ENCODE data around the gene RGS6. TPM values are rescaled to one million over a fixed set of nuclear protein-coding genes. Genes with fewer than 3 reads are reported as not detected.

The RGS6 gene
- total and polyA plus RNA-seq, 2 of the 4 experiments (the other 2 are of a cell fraction) = not detected

DNA sequence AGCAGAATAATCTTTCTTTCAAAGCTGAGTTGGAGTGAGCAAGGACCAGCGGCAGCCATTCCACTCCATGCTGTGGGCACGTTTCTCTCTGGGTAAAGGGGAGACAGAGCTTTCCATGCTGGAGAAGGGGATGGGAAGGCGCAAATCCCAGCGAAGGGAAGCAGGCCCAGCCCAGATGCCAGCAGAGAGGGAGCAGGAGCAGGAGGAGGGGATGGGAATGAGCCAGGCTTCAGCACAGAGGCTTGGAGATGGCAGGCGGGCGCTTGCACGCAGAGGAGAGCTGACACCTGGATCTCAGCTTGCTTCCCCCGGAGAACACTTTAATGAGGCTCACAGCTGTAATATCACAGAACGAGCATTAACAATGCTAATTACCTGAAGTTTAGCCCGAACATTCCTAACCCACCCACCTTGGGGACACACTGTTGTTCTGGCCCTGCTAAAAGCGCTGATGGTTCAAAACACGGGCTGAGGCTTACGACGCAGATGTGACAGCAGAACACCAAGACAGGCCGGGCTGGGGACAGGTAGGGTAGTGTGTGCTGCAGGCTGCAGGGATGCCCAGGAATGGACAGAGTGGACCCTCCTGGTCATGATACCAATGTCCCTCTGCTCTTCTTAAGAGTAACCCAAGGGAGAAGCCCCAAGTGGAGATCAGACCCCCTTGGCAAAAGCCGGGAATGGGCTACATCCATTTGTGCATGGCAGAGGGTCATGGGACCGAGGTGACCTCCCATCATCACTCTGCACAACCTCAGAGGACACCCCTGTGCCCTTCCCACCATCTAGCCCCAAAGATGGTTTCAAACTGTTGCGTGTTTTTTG is 673.1 kb downstream of the RGS6 start:
- dilution Hi-C loops (cut with HindIII; ENCODE audit: low sequenced_read_pairs, unreplicated experiment) = no loop called here
- no TSS peak for BruUV-seq (replicated peaks)
- no peak overlapping the region for H3K4me2 ChIP-seq (ENCODE audit: low read depth, low read length)
- TF ChIP-seq MAFK (IDR thresholded peaks at IDR 0.05; ENCODE audit: low read depth, low read length) (no peak), CEBPB (IDR thresholded peaks at IDR 0.05; ENCODE audit: low read depth, low read length) (no peak), CTCF (conservative IDR thresholded peaks at IDR 0.05; ENCODE audit: low read depth, low read length) (no peak), MAZ (IDR thresholded peaks at IDR 0.05; ENCODE audit: borderline replicate concordance, low read depth, low read length) (no peak), MXI1 (IDR thresholded peaks at IDR 0.05; ENCODE audit: borderline replicate concordance, low read depth, low read length) (no peak), NFE2L2 (IDR thresholded peaks at IDR 0.05; ENCODE audit: low read depth, low read length) (no peak), CHD1 (IDR thresholded peaks at IDR 0.05; ENCODE audit: low read depth, low read length) (no peak), RAD21 (IDR thresholded peaks at IDR 0.05; ENCODE audit: low read length) (no peak), POLR2A (IDR thresholded peaks at IDR 0.05; ENCODE audit: low read depth, low read length) (no peak), BHLHE40 (IDR thresholded peaks at IDR 0.05; ENCODE audit: low read depth, low read length) (no peak), RCOR1 (IDR thresholded peaks at IDR 0.05; ENCODE audit: insufficient replicate concordance, low read length) (no peak), ELK1 (IDR thresholded peaks at IDR 0.05; ENCODE audit: borderline replicate concordance, low read depth, low read length) (no peak), USF2 (IDR thresholded peaks at IDR 0.05; ENCODE audit: low read depth, low read length) (no peak), SMC3 (IDR thresholded peaks at IDR 0.05; ENCODE audit: low read depth, low read length) (no peak)

More for the DNA sequence above, 673.1 kb downstream of the RGS6 start:
- peaks cover 0 to 27% of the 10 kb centered on the region in 2 experiments; a peak in 2 of 4 replicates for H3K79me1 ChIP-seq (ENCODE audit: low read depth in 1 of 2, low read length in 2 of 2)
- H3K27me3 ChIP-seq (ENCODE audit: control insufficient read depth, insufficient read depth, low read length) = no peaks in the 10 kb centered on the region
- no peak for DNase-seq
- no peak overlapping the region for H3K18ac ChIP-seq (ENCODE audit: low read depth, low read length)
- no peak overlapping the region for H3K27ac ChIP-seq (ENCODE audit: insufficient read depth, low read length)
- H4K91ac ChIP-seq (ENCODE audit: insufficient read depth, low read depth, low read length) = peak overlapping the region; percentile 31
- H2BK15ac ChIP-seq (ENCODE audit: low read depth, low read length) = peak overlapping the region; percentile 99; the same call in 2 of the 3 replicates
- H4K20me1 ChIP-seq (ENCODE audit: insufficient read depth, low read length) = no peaks in the 10 kb centered on the region
- no peak overlapping the region for H4K8ac ChIP-seq (ENCODE audit: low read depth in 2 of 2, low read length in 2 of 2)
- H3K4me1 ChIP-seq (ENCODE audit: control insufficient read depth, insufficient read depth, low read length) = peaks cover 27% of the 10 kb centered on the region
- WGBS, 2 experiments (ENCODE audit: extremely low coverage in 2 of 2, insufficient read length in 1 of 2) = 100% methylated on average over 1 of the region's 18 CpGs; no CpG with 5 or more reads in 1 of the 2 experiments
- in situ Hi-C loops (cut with MboI; ENCODE audit: low sequenced_read_pairs) (loop anchor here (10.0 kb wide), 1 partner anchor 81 kb away; no protein-coding TSS in a partner anchor), intact Hi-C loops (cut with micrococcal nuclease) (loop anchor here (5.0 kb wide), 2 partner anchors 83 to 287 kb away; partner anchors contain the start of gene DPF3)
- H2BK20ac ChIP-seq (ENCODE audit: low read depth, low read length) = peak overlapping the region; percentile 100; the same call in 1 of the 2 replicates
- no peak overlapping the region for H3K14ac ChIP-seq (replicated peaks; ENCODE audit: low read depth, low read length)
- no peaks in the 10 kb centered on the region for H3K36me3 ChIP-seq (ENCODE audit: control insufficient read depth, insufficient read depth, low read length)
- no peak overlapping the region for H3K23ac ChIP-seq (ENCODE audit: low read depth, low read length)
- POLR2A ChIA-PET (ENCODE audit: unreplicated experiment) = no interaction called here
- CTCF ChIA-PET = no interaction called here
- no peak overlapping the region for H3K4me3 ChIP-seq (ENCODE audit: insufficient read depth, low read depth, low read length)
- H2BK5ac ChIP-seq (ENCODE audit: low read depth, low read length, poor library complexity, severe bottlenecking) = peak overlapping the region; percentile 4
- H3K4ac ChIP-seq (ENCODE audit: low read depth, low read length) = peak overlapping the region; percentile 100
- H3K9me1 ChIP-seq (ENCODE audit: insufficient read depth, low read length) = peaks cover 24% of the 10 kb centered on the region
- no peak overlapping the region for H3K56ac ChIP-seq (ENCODE audit: extremely low read depth, insufficient read depth, low read length)
- no peak overlapping the region for H2AFZ ChIP-seq (replicated peaks; ENCODE audit: low read length, poor library complexity)
- no peak overlapping the region for H4K5ac ChIP-seq (ENCODE audit: low read depth, low read length)
- H2AK9ac ChIP-seq (replicated peaks; ENCODE audit: low read depth, low read length, poor library complexity) = peak overlapping the region; percentile 47
- peak overlapping the region; percentile 100 for H2BK120ac ChIP-seq (ENCODE audit: low read depth, low read length)
- peak overlapping the region; percentile 63; the same call in 1 of the 2 replicates for H2AK5ac ChIP-seq (ENCODE audit: low read depth, low read length)
- no peak overlapping the region for H3K9ac ChIP-seq (ENCODE audit: low read depth, low read length)
- H3K9me3 ChIP-seq (ENCODE audit: control insufficient read depth, insufficient read depth, low read length) = no peaks in the 10 kb centered on the region
- no peak for ATAC-seq (ENCODE audit: low read depth)
